ENCODE data around the gene MACO1.
A peak's percentile ranks its signal among the peaks of the same experiment; 100 is the strongest.

The MACO1 gene

DNA sequence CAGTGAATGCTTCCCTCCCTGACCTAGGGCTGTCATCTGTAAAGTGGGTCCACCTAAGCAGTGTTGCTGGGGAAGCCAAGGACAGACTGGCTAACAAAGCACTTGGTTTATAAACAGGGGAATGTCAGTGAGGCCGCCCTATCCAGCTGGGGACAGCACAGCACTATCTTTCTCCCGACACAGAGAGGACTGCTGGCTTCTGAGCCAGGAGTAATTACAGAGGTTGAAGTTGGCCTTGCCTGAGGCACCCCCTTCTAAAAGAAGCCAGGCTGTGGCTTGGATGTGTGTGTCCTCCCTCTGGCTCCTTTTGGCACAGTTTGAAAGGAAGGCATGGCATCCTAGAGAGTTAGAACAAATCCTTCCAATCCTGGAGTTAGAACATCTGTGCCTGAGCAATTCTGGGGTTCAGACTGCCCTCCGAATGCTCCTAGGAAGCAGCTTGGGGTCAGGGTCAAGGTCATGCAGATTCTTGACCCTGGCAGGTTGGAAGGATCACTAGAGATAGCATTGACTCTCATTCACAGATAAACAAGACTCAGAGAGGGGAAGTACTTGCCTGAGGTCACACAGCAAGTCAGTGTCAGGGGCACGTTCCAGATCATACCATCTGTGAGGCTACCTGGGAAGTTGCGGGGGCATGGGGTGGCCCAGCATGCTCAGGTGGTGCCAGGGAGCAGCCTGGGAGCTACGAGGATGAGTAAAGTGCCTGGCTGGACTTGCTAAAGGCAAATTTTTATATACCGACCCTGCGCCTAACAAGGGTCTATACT lies 111.4 kb downstream of the MACO1 start:
- DNase-seq: no peak
- TF ChIP-seq GATA1 (IDR thresholded peaks at IDR 0.05; ENCODE audit: low read depth, low read length) (no peak), POLR2A (IDR thresholded peaks at IDR 0.05; ENCODE audit: low read length) (no peak)

- TF ChIP-seq POLR2A (IDR thresholded peaks at IDR 0.05; ENCODE audit: low read length) (no peak), GATA1 (IDR thresholded peaks at IDR 0.05; ENCODE audit: low read depth, low read length) (no peak)
- no peak for DNase-seq
Observed at GRCh38 chr1:25543005-25543424, 112.3 kb downstream of the MACO1 start.

- peak in 1 of 2 experiments; percentile 90 for DNase-seq
Observed at GRCh38 chr1:25543425-25544242, 112.9 kb downstream of the MACO1 start, which contains the start of gene LDLRAP1. Gene LDLRAP1, plus strand, starts transcription at chr1:25543606. Its CDS starts 93 bp downstream, at chr1:25543699.

GRCh38 chr1:25544243-25544764 lies 113.6 kb downstream of the MACO1 start:
- no peak for DNase-seq
- TF ChIP-seq POLR2A (IDR thresholded peaks at IDR 0.05; ENCODE audit: low read length): no peak
- TF ChIP-seq GATA1 (IDR thresholded peaks at IDR 0.05; ENCODE audit: low read depth, low read length): no peak

More at GRCh38 chr1:25543425-25544242, 112.9 kb downstream of the MACO1 start, which contains the start of gene LDLRAP1:
- no peak for TF ChIP-seq GATA1 (IDR thresholded peaks at IDR 0.05; ENCODE audit: low read depth, low read length)
- peak; percentile 34 for TF ChIP-seq POLR2A (IDR thresholded peaks at IDR 0.05; ENCODE audit: low read length)

DNA sequence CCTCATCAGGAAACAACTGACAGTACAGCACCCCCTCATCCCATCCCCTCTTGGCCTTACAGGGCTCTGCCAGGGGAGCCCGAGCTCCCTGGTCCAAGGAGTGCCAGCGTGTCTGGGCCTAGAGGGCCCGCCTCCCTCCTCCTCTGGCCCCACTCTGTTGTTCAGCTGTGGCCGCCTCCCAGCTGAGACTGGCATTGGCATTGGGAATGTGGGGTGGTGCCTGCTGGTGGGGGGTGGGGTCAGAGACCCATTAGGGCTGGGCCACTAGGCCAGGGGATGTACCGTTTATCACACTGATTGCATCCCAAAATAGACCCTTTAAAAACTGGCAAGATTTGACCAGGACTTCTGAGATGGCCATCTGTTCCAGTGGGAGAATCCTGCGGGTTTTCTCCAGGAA lies 114.1 kb downstream of the MACO1 start:
- TF ChIP-seq GATA1 (IDR thresholded peaks at IDR 0.05; ENCODE audit: low read depth, low read length) (no peak), POLR2A (IDR thresholded peaks at IDR 0.05; ENCODE audit: low read length) (no peak)
- no peak for DNase-seq

DNA sequence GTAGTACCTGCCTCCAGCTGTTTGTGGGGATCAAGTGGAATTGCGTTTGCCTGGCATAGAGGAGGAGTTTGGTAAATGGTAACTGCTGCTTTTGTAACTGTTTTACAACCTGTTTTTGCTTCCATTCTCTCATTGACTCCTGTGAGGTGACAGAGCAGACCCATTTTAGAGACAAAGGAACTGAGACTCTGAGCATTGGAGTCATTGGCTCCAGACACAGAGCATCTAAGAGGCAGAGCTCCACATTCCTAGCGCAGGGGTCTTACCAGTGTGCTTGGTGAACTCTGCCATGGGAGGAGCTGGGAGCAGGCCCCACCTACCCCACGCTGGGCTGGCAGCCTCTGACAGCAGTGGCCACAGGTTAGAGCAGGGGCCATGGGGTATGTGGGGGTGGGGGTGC lies 115.1 kb downstream of the MACO1 start:
- TF ChIP-seq POLR2A (IDR thresholded peaks at IDR 0.05; ENCODE audit: low read length): no peak

DNA sequence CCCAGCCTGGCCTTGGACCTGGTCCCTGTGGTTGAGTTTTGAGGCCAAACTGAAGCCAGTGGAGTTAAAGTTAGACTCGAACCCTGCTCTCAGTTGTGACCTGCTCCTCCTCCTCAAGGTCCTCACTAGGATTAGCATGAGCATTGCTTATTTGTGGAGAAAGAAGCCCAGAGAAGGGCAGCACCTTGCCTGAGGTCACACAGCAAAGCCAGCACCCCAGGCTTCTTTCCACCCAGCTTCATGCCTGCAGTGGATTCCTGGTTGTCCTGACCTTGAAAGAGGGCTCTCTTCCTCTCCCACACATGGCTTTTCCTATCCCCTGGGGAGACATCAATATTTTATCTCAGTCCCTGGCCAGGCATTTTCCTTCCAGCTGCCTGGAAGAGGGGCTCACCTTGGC lies 115.5 kb downstream of the MACO1 start:
- no peak for DNase-seq
- TF ChIP-seq POLR2A (IDR thresholded peaks at IDR 0.05; ENCODE audit: low read length) (no peak), GATA1 (IDR thresholded peaks at IDR 0.05; ENCODE audit: low read depth, low read length) (no peak)

More for the DNA sequence above, 115.1 kb downstream of the MACO1 start:
- no peak for DNase-seq

GRCh38 chr1:25548601-25549000 lies 117.9 kb downstream of the MACO1 start:
- TF ChIP-seq POLR2A (IDR thresholded peaks at IDR 0.05; ENCODE audit: low read length) (no peak), GATA1 (IDR thresholded peaks at IDR 0.05; ENCODE audit: low read depth, low read length) (no peak)
- no peak for DNase-seq

DNA sequence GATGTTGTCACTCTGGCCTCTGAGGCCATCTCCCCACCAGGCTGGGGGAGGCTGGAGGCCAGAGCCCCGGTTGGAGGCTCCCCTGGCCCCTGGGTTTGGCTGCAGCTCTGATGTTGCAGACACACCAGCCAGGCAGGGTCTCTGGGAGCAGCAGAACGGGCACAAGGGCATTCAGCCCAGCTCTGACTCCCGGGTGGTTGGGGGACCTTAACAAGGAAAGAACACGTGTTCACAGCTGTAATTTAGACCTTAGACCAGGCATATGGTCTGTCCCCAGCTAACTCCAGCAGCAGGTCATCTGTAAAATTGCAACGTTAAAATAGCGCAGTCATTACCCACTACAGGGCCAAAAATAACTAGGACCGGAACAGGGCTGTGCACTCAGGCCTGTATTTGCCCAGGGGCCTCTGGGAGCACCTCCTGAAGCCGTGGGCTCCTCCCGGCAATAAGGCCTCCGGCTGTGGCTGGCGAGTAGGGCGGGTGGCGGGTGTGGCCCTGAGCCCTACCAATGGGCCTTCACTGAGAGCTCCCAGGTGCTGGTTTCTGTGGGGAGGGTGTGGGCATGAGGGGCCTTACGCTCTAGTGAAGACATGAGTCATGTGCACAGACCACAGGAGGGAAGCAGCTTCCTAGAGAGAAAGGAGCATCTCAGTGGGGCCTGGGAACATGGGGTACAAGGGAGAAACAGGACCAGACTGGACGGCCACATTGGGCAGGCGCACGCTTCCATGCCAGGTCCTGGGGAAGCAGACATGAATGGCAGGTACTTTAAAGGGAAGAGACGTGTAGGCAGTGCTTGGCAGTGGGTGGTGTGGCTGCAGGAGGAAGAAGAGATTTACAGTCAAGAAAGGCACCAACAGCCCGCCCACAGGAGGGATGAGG lies 118.8 kb downstream of the MACO1 start:
- no peak for TF ChIP-seq POLR2A (IDR thresholded peaks at IDR 0.05; ENCODE audit: low read length)
- TF ChIP-seq GATA1 (IDR thresholded peaks at IDR 0.05; ENCODE audit: low read depth, low read length): no peak
- DNase-seq: peak in 1 of 2 experiments; percentile 79
